Adrenal gland (tissue), 12 donors: ENCODE data around the gene HYAL4. TPM values are rescaled to one million over a fixed set of nuclear protein-coding genes. Genes with fewer than 3 reads are reported as not detected.

Experiments
- DNase-seq, 7 donors: peaks; one replicate each; pipeline ENCODE4 v3.0.0-alpha.2; 2019 to 2020
- H3K27ac ChIP-seq, 5 donors: fragments of 200-600 bp; sonication (generic) in 4 of 5; 1 replicate in 3 of 5; 2 replicates in 2 of 5; pipeline versions ENCODE4 v1.5.1 to v1.8.0; 2016 to 2020; ENCODE audit warnings: mild to moderate bottlenecking in 1 of 5
- H3K27me3 ChIP-seq: fragments of 200-600 bp; 2 replicates; pipeline ENCODE4 v1.8.0; 2021
- H3K36me3 ChIP-seq, 2 donors: fragments of 200-600 bp; replicated peaks in 1 of 2; 1 replicate in 1 of 2; 2 replicates in 1 of 2; pipeline versions ENCODE4 v1.5.1 to v1.8.0; 2018 to 2022
- H3K4me1 ChIP-seq, 2 donors: fragments of 200-600 bp; replicated peaks in 1 of 2; 1 replicate in 1 of 2; 2 replicates in 1 of 2; pipeline versions ENCODE4 v1.5.1 to v1.8.0; 2018 to 2021
- H3K4me3 ChIP-seq, 4 donors: fragments of 200-600 bp; sonication (generic) in 3 of 4; one replicate each; pipeline ENCODE4 v1.5.1; 2016 to 2018
- H3K9me3 ChIP-seq, 3 donors: fragments of 200-600 bp; sonication (generic) in 1 of 3; replicated peaks in 1 of 3; 1 replicate in 2 of 3; 2 replicates in 1 of 3; pipeline versions ENCODE4 v1.5.1 to v1.8.0; 2016 to 2021
- POLR2A ChIP-seq, 2 donors: fragments of 450-650 bp; IDR thresholded peaks; one replicate each; pipeline ENCODE4 v1.6.1; 2017; ENCODE audit warnings: antibody characterized with exemption in 2 of 2, mild to moderate bottlenecking in 2 of 2, moderate library complexity in 1 of 2
- WGBS, 4 donors: extraction: QIAGEN DNeasy Blood & Tissue Kit in 2 of 4; methylation state at CpG; one replicate each; pipeline versions ENCODE4 v1.1.5 to v1.1.7; 2013 to 2017; 5-methylcytosine and 5-hydroxymethylcytosine counted together
- intact Hi-C, 2 donors: fragments of 100-400 bp; cut with DNase I; formaldehyde crosslinking; loops; one replicate each; pipeline versions ENCODE4 v1.14.1 to v1.15.0; 2022 to 2023
- polyA plus RNA-seq, 3 donors: library from polyadenylated mRNA; stranded (reverse); fragments of 200-250 nt in 2 of 3; fragments of 350-450 nt in 1 of 3; fragmentation: Illumina TruSeq in 1 of 3; extraction: RNeasy Lipid Tissue Mini Kit (QIAGEN cat#74804) in 1 of 3; gene quantifications; one replicate each; pipeline ENCODE4 v1.2.3, GENCODE V29; 2013 to 2014
- total RNA-seq, 9 donors: library from RNA; depleted of rRNA in 4 of 9; stranded (reverse); fragments of >200 nt in 4 of 9; fragments of 120-200 nt in 1 of 9; fragmentation: NEBNext Ultra II Directional in 1 of 9; extraction: Animal tissue kit (Norgen Biotek cat#: 25700) in 1 of 9; gene quantifications; one replicate each; pipeline versions ENCODE4 v1.1.0 to v1.2.4, GENCODE V29; 2013 to 2023
- TF ChIP-seq, protein P1 (sequence below), 6 experiments: fragments of 450-650 bp in 4 of 6; fragments of 200-600 bp in 2 of 6; sonication (generic) in 1 of 6; IDR thresholded peaks; 1 replicate in 5 of 6; 2 replicates in 1 of 6; pipeline versions ENCODE4 v1.5.1 to v1.8.0; 2016 to 2021; ENCODE audit warnings: antibody characterized with exemption in 6 of 6, mild to moderate bottlenecking in 2 of 6, moderate library complexity in 1 of 6
- donor health status: healthy with polysubstance abuse.
- donor health status: Bipolar disorder and iron deficiency.
- donor health status: DM: yes; HTN: yes; CAD: no.
- donor health status: DM: no; HTN: no; CAD: no.
- donor health status: DM: no; HTN: no; CAD: no.
- donor health status: DM: yes; HTN: yes; CAD: no.

The HYAL4 gene
- total and polyA plus RNA-seq, 12 donors, result 0.17 TPM; not detected in 11

GRCh38 chr7:123864436-123864835 lies 19.5 kb downstream of the HYAL4 start:
- Histone ChIP-seq H3K9me3 (no peaks in the 10 kb centered on the region), H3K36me3 (no peaks in the 10 kb centered on the region), H3K27me3 (no peaks in the 10 kb centered on the region), H3K27ac (no peak overlapping the region), H3K4me1 (no peaks in the 10 kb centered on the region), H3K4me3 (no peak overlapping the region)
- no peak for TF ChIP-seq POLR2A (IDR thresholded peaks at IDR 0.05)
- TF ChIP-seq, protein P1, sequence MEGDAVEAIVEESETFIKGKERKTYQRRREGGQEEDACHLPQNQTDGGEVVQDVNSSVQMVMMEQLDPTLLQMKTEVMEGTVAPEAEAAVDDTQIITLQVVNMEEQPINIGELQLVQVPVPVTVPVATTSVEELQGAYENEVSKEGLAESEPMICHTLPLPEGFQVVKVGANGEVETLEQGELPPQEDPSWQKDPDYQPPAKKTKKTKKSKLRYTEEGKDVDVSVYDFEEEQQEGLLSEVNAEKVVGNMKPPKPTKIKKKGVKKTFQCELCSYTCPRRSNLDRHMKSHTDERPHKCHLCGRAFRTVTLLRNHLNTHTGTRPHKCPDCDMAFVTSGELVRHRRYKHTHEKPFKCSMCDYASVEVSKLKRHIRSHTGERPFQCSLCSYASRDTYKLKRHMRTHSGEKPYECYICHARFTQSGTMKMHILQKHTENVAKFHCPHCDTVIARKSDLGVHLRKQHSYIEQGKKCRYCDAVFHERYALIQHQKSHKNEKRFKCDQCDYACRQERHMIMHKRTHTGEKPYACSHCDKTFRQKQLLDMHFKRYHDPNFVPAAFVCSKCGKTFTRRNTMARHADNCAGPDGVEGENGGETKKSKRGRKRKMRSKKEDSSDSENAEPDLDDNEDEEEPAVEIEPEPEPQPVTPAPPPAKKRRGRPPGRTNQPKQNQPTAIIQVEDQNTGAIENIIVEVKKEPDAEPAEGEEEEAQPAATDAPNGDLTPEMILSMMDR (IDR thresholded peaks at IDR 0.05), result no peak
- DNase-seq, result no peak
- WGBS, 4 donors, result 81 to 89% (median 86%) methylated on average over 3 of the region's 3 CpGs
- intact Hi-C loops, result loop anchor here (5.0 to 10.0 kb wide), 3 partner anchors 67 to 190 kb away; no protein-coding TSS in a partner anchor

DNA sequence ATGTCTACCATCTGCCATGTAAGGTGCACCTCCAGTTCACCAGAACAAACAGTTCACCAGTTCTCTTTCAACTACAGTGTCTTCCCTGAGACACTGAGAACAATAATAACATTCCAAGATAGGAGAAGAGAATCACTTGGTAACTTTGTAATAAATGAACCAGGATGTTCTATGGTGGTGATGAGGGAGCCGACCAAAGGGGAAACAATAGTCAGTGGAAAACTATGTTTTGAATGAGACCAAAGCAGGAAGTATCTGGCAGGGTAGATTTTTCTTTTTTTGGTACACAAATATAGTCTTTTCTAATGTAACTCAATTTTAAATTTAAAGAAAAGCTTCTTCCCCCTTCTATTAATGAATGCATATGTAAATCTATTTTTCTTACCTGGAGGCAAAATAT lies 20.0 kb downstream of the HYAL4 start:
- TF ChIP-seq POLR2A (IDR thresholded peaks at IDR 0.05), result no peak
- TF ChIP-seq, protein P1 (IDR thresholded peaks at IDR 0.05), result no peak
- no peaks in the 10 kb centered on the region for H3K4me1 ChIP-seq
- no peaks in the 10 kb centered on the region for H3K9me3 ChIP-seq
- no peak overlapping the region for H3K4me3 ChIP-seq
- H3K27me3 ChIP-seq, result no peaks in the 10 kb centered on the region
- no peak overlapping the region for H3K27ac ChIP-seq
- no peak for DNase-seq
- WGBS, 4 donors, result 64 to 77% (median 74%) methylated on average over 1 of the region's 1 CpG
- intact Hi-C loops, result loop anchor here (5.0 to 10.0 kb wide), 5 partner anchors 68 to 223 kb away; no protein-coding TSS in a partner anchor
- H3K36me3 ChIP-seq, result no peaks in the 10 kb centered on the region

DNA sequence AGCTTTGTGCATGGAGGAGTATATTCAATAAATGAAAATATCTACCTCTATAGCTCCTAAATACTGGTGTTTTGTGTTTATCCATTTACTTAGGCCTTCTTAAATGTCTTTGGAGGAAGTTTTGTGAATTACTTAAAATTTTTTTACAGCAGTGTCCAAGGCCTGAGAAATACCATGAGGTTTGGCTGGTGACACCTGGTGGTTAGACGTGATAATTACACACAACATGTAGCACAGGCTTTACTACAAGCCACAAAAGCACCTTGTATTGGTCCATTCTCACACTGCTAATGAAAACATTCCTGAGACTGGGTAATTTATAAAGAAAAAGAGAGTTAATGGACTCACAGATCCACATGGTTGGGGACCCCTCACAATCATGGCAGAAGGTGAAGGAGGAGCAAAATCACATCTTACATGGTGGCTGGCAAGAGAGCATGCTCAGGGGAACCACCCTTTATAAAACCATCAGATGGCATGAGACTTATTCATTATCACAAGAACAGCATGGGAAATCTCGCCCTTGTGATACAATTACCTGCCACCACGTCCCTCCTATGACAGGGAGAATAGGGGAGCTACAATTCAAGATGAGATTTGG lies 20.6 kb downstream of the HYAL4 start:
- H3K4me1 ChIP-seq, result no peaks in the 10 kb centered on the region
- TF ChIP-seq, protein P1 (IDR thresholded peaks at IDR 0.05), result peak; percentile 69 to 81 (median 76)
- TF ChIP-seq POLR2A (IDR thresholded peaks at IDR 0.05), result no peak
- 10 to 17% (median 11%) methylated on average over 3 of the region's 3 CpGs for WGBS, 4 donors
- H3K4me3 ChIP-seq, result no peak overlapping the region
- peak; percentile 43 to 80 (median 57) for DNase-seq
- H3K27me3 ChIP-seq, result no peaks in the 10 kb centered on the region
- intact Hi-C loops, result loop anchor here (5.0 to 10.0 kb wide), 4 partner anchors 73 to 223 kb away; no protein-coding TSS in a partner anchor
- H3K27ac ChIP-seq, result no peak overlapping the region
- no peaks in the 10 kb centered on the region for H3K36me3 ChIP-seq
- H3K9me3 ChIP-seq, result no peaks in the 10 kb centered on the region

DNA sequence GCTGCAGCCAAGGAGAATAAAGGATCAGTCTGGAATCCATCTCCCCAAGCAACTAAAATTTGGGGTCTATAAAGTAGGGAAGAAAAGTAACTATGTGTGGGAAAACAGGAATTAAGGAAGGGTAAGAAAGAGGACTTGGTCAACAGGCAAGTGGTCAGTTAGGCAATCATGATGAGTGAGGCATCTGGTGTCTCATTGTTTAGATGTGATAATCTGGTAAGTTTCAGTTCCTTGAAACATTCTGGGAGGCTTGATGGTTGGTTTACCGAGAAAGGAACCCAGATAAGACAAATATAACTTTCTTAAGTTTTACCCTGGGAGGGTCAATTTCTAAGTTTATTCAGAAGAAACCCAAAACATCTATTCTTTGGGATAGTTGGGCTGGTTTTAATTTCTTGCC lies 22.3 kb downstream of the HYAL4 start:
- H3K9me3 ChIP-seq, result no peaks in the 10 kb centered on the region
- H3K4me3 ChIP-seq, result no peak overlapping the region
- H3K36me3 ChIP-seq, result no peaks in the 10 kb centered on the region
- WGBS, 4 donors, result 73 to 89% (median 74%) methylated on average over 1 of the region's 1 CpG
- no peak for TF ChIP-seq POLR2A (IDR thresholded peaks at IDR 0.05)
- TF ChIP-seq, protein P1 (IDR thresholded peaks at IDR 0.05), result no peak
- H3K27me3 ChIP-seq, result no peaks in the 10 kb centered on the region
- H3K4me1 ChIP-seq, result no peaks in the 10 kb centered on the region
- no peak for DNase-seq
- intact Hi-C loops, result loop anchor here (5.0 to 10.0 kb wide), 4 partner anchors 75 to 225 kb away; no protein-coding TSS in a partner anchor
- H3K27ac ChIP-seq, result no peak overlapping the region
